NCI-H1417 (cell line): ENCODE results near the gene PDGFRB.

Experiments
- DNase-seq, 3 experiments: peaks; one replicate each; lab custom pipeline; 2025; lab: John Stamatoyannopoulos, UW

Gene PDGFRB

DNA sequence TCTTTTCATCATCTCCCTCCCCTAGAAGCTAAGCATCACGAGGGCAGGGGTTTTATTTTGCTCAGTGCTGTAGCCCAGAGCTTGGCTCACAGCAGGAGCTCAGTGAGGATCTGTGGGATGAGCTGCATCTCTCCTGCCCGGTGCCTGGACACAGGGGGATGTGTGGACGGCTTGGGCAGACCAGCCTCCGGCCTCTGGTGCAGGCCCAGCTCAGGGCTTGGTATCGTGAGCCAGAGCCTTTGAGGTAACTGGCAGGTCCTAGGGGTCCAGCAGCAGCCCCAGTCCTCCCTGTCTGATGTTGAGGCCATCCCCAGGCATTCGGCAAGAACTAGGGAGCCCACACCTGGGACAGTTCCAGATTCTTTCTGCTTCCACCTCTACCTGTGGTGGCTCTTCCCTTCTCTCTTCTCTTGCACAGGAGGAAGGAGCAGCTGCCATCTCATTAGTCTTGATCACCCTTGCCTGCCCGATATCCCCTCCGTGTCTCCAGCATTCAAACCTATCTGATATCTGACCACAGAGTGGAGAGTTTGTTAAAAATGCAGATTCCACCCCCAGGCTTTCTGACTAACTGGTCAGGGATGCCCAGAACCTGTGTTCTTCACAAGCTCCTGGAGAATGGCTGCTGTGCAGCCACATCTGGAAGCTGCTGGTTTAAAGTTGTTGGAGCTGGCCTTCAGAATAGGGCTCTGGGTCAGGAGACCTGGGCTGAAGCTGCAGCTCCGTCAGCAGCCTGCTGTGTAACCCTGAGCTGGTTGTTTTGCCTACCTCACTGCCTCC is 26.3 kb upstream of the PDGFRB start:
- no peak for DNase-seq

DNA sequence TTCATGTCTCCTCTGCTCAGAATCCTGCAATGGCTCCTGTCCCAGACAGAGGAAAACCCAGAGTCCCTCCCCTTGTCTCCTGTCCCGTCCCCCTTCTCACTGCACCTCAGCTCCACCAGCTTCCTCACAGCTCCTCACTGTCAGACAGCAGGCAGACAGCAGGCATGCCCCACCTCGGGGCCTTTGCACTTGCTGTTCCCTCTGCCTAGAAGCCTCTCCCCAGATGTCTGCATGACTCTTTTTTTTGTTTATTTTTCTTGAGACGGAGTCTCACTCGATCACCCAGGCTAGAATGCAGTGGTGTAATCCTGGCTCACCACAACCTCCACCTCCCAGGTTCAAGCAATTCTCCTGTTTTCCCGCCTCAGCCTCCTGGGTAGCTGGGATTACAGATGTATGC is 25.4 kb upstream of the PDGFRB start:
- DNase-seq: no peak

DNA sequence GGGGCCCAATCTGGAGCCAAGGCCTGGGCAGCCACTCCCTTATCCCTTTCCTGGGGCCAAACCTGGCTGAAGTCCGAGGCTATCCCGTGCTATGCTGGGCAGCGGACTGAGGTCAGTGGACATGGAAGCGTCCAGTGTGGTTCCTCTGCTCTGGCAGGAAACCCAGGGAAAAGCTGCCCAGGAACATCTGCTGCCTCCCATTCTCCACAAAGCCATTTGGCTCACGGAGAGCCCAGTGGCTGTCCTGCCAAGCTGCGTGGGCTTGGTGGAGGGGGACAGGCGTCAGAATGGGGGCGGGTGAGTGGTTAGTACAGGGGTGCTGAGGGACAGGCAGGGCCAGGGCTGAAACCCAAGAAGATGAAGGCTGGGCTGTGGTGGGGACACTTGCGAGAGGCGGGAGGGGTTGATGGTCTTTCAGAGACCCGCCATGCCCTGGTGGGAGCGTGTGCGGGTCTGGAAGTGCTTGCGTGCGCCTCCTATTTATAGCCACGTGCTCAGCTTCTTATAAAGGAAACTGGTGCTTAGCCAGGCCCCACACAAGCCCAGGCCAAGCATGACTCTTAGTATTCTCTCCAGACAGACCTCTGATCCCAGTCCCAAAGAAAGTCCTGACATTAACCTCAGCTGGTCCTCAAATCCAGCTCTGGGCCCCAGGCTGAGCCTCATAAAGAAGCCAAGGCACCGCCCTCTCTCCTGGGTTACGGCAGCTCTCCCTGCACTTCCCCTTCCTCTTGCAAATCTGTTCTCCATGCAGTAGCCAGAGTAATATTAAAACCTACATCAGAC is 24.8 kb upstream of the PDGFRB start:
- DNase-seq: no peak

DNA sequence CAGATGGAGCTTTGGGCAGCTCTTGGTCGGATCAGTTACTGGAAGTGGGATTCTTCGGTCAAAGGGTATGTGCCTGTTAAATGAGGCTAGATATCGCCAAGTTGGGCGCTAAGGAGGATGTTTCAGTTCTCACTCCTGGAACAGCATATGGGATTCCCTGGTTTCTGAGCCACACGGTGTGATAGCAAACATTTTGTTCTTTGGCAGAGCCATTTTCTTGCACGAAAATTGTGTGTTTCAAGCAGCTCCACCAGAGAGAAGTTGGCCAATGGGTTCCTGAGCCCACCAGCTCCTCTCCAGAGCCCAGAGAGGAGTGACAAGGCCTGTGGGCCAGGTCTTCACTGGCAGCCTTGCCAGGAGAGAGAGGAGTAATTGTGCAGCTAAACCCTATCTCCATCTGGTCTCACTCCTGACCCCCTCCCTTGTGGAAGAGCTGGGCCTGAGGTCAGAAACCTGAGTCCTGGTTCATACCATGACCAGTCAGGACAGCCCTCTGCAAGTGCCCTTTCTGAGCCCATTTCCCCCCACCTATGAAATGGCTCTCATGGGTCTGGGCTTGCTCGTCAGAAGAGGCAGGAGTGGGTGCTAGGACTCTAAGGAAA is 23.5 kb upstream of the PDGFRB start:
- no peak for DNase-seq

DNA sequence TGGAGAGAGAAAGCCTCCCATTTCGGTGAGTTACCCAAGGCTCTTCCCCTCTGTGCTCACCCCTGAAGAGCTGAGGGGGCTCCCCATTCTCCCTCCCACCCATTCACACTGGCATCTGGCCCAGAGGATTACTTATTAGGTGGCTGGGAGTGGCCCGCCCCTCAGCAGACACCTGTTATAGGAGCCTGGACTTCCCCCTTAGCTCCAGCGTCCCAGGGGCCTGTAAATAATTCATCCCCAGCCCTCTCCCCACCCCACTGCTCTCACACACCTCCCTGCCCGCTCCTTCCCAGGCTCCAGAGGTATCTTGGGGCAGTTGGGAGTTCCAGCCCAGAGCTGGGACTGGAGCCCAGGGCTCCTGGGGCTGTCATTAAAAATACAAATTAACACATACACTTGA is 22.6 kb upstream of the PDGFRB start:
- DNase-seq: no peak

DNA sequence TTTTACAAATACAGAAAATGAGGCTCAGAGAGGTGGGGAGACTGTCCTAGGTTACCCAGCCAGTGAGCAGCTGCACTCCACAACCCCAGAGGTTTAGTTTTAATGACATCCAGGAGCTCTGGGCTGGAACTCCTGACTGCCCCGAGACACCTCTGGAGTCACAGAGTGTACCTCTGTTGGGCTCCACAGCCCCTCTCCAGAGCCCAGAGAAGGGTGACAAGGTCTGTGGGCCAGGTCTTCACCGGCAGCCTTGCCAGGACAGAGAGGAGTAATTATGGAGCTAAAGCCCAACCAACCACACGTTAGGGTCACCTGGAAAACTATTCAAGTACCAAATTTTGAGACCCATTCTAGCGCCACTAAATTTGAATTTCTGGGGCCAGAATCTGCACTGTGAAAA is 22.1 kb upstream of the PDGFRB start:
- no peak for DNase-seq

DNA sequence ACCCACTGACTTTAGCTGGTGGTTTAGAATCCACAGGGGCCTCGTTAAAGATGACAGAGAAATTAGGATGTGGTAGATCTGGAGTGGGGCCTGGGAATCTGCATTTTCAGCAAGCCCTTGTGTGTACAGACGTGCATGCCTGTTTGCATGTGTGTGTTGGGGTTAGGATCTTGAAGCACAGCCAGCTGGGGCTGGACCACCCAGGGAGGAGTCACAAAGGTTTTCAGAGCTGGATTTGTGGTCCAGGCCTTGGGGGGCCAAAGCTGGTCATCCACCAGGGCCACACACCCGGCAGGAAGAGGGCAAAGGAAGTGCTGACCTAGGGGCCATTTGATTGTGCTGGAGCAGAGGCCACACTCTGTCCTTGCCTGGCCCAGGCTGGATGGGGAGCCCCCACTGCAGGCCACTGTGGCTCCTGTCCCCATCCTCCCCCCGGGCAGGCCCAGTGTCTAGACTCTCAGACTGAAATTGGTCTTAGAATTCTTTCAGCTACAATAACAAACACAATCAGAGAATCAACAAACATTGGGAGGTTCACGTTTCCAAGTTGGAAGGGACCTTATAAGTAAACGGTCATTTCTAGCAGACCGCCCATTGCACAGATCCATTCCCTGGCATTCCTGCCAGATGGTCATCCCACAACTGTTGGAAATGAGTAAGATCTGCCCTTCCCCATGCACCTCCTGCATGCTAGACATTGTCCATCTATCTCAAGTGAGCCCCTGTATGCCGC is 21.3 kb upstream of the PDGFRB start:
- no peak for DNase-seq

DNA sequence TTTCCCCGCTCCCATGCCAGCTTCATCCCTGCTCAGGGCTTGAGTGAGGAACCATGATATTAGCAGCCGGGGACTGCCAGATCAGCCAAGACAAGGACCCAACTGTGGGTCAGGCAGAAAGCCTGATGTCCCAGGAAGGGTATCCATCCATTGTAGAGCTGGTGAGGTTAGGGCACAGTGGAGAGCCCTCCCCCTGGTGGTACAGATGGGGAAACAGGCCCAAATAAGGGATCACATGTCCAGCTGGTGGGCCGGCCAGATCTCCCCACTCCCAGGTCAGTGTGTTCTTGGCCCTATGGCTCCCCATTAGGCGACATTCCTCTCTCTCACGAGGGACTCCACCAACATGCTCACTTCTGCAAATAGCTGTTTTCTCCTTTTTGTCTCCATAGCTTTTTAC is 19.9 kb upstream of the PDGFRB start:
- DNase-seq: no peak

DNA sequence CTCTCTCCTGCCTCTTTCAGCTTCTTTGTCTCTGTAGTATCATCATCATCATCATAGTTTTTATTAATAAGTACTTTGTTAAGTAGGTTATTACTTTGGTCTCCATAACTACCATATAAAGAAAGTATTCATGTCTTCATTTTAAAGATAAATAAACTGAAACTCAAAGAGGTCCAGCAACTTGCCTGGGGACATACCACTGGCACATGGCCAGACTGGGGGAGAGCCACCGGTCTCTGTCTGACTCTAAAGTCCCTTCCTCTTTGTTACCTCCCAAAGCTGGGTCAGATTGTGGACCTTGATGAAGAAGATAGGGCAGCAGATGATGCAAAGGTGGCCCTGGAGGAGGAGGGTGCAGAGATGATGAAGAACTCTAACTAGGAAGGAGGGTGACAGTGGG is 19.4 kb upstream of the PDGFRB start:
- no peak for DNase-seq

DNA sequence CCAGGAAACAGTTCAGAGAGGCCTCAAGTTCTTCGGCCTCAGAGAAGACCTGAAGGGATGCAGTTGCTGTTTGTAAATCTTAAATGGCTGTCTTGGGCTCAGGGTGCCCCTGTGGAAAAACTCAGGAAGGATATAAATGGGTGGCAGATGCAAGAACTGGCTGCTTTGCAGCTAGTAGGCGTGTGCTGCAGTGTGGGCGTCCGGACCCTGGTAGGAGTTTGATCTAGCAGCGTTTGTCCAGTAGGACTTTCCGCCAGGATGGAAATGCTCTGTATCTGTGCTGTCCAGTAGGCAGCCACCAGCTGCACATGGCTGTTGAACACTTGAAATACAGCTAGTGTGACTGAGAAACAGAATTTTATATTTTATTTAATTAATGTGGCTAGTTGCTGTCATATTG is 18.6 kb upstream of the PDGFRB start:
- DNase-seq: no peak

DNA sequence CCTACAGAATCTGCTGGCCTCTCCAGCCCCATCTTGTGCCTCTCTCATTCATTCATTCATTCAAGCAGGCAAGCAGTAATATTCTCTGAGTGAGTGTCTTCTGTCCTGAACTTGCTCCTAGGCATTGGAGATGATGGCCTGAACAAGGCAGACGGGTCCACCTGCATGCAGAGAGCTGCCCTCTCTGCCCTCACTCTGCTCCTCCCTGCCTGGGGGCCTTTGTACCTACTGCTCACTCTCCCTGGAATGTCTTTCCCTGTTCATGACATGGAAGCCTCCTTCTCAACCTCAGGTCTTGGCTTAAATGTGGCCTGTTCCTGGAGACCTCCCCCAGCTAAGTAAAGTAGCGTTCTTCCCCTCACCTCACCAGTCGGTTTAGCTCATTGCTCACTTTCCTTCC is 17.5 kb upstream of the PDGFRB start:
- DNase-seq: no peak

DNA sequence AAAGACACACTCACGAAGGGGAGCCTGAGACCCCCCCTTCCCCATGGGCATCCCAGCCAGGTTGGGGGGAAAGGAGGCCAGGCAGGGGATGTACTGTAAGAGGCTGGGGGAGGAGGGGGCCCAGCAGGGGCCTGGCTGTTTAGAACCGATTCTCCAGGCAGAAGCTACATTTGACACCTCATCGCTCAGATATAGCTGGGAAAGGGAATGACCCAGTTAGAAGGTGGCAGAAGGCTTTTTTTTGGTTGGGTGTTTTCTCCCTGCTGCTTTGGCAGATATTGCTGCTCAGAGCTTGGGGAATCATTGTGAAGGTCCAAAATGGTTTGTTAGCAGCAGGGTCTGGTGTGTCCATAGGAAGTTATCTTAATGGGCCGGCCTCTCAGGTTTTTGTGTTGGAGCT is 16.9 kb upstream of the PDGFRB start:
- DNase-seq: no peak

DNA sequence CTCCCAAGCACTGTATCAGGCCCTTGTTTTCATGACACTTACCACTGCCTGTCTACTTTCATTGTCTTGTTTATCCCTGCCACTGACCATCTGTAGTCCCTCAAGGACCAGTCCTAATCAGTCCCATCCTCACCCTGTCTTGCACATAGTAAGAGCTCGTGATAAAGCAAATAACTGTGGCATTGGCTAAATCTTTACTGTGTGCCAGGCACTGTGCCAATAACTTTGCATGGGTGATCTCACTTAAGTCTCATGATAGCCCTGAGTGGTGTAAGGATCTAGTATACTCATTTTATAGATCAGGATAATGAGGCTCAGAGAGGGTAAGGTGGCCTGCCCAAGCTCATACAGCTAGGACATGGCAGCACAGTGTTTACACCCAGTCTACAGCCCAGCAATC is 16.5 kb upstream of the PDGFRB start:
- no peak for DNase-seq

DNA sequence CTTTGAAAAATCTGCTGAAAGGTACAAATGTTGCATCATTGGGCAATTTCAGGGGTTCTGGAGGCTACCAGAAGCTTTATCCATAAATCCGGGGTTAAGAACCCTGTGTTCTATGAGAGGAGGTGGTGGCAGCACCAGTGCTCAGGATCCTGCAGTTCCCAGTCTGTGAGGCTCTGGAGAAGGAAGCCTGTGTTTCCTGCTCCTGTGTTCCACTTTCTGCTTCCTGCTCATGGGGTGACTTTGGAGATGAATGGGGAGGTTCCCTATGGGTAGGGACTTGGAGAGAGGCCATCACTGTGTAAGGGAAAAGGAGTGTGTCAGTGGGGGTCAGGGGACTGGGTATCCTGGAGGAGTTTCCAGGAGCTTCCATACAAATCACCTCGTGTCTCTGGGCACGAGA is 13.2 kb upstream of the PDGFRB start:
- no peak for DNase-seq

DNA sequence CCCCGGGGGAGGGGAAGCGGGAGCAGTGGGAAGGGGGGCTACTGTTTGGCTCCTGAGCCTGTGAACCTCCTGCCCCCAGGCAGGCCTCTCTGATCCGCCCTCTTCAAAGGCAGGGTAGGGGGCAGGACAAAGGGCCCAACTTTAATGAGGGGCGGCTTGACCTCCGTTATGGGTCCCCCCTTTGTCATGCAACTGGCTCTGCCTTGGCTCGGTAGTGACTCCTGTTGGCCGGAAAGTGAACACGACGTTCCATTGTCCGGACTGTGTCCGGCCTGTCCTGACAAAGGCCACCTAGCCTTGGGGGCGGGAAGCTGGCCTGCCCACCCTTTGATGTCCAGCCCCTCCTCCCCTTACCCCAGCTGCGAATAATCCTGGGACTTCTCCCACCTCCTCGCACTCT is 12.3 kb upstream of the PDGFRB start:
- DNase-seq: no peak

DNA sequence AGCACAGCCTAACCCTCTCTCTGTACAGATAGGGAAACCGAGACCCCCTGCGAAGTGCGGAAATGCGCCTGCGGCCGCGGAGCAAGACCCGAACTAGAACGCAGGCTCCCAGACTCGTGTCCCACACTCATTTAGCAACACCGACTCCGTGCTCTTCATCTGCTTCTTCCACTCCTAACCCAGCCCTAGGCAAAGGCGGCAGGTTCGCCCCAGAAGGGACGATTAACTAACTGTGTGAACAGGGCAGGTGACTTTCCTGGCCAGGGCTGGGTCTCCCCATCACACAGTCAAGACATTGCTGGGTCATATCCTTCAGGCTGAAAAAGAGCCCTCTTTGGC is 11.8 kb upstream of the PDGFRB start:
- DNase-seq: no peak

DNA sequence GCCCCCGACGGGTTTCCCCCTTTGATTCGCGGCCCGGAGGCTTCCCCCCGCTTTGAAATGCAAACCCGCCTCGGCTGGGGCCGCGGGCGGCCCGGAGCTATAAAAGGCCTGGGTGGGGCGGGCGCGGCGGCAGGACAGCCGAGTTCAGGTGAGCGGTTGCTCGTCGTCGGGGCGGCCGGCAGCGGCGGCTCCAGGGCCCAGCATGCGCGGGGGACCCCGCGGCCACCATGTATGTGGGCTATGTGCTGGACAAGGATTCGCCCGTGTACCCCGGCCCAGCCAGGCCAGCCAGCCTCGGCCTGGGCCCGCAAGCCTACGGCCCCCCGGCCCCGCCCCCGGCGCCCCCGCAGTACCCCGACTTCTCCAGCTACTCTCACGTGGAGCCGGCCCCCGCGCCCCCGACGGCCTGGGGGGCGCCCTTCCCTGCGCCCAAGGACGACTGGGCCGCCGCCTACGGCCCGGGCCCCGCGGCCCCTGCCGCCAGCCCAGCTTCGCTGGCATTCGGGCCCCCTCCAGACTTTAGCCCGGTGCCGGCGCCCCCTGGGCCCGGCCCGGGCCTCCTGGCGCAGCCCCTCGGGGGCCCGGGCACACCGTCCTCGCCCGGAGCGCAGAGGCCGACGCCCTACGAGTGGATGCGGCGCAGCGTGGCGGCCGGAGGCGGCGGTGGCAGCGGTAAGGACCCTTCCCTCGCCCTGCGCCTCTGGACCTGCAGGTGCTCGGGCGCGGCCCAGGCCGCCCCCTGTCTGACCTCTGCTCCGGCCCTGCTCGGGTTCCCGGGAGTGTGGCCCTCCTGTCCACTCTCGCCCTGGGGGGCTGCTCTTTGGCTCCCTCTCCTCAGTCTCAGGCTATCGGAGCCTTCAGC is 11.2 kb upstream of the PDGFRB start, which contains the start of gene CDX1:
Gene CDX1 (plus strand): TSS at position 129 of the 862 bp plus-strand sequence. CDS start 99 bp downstream, at position 228.
- DNase-seq: no peak

DNA sequence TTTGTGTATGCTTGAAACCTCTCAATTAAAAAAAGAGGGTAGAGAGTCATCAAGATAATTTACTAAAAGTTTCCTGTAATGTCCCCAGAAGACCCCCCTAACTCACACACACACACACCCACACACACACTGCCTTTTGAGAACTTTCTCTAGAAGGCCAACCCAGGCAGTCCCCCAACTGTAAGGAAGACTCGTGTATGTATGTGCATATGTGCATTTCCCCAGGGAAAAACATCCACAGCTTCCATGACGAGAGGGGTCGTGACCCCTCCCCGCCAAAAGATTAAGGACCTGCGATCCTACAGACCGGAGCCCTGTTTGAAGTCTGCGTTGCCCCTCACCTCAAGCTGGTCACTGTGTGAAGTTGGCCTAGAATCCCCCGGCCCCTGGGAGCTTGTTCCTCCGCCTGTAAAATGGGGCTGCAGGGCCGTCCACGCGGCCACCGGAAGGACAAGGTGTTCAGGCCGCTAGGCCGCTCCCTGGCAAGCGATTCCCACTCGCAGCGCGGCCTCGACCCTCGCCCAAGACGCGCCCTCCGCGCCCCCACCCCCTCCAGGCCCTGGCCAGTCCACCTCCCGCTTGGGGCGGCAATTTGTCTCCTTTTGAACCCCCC is 10.5 kb upstream of the PDGFRB start:
- DNase-seq: no peak

DNA sequence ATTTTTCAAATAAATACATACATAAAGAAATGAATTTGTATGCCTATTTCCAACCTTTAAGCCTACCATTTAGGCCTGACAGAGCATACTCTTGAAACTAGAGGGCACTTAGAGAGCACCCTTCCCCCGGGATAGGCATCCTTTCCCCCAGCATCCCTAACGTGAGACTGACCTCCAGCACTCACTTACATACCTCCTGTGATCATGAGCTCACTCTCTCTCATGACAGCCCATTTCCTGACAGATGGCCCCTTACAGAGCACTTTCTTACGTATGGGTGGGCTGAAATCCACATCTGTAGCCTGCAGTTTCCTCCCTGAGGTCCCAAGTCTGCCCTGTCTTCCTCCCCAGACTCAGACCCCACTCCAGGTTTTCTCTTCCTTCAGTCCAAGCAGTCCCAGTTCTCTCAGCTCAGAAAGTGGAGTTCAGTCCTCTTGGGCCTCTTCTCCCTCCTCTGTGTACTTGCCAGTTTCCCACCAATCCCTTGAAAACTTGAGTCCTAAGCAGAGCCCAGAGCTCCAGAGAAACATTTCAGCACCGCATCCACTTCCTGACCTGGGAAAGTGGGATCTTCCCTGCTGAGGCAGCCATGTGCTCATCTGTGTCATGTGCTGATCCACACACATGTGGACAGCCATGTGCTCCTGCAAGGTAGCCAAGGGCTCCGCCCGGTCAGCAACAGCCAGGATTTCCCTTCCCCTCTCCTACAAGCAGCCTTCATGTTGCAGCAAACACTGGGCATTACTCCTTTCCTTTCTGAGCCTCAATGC is 8.8 kb upstream of the PDGFRB start:
- no peak for DNase-seq

DNA sequence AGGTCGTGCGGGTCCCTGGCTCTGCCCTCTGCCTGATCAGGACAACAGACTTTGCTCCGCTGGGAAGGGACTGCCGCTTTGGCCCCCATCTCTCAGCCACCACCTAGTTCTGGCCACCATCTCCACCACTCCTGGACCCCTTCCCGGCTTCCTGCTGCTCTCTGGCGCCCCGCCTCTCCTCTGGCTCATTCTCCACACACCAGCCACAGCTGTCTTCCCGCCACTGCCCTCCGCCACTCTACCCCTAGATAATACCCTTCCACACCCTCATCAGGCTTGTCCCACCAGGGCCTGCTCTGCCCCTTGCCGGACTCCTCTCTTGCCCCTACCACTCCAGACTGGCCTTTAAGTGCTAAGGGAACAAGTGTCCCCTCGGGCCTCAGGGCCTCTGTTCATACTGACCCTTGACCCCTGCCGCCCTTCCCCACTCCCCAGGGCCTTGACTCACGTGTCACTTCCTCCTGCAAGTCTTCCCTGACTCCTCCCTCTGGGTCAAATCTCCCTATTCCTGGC is 8.0 kb upstream of the PDGFRB start:
- DNase-seq: no peak
